Measurements from ENCODE around the gene ELK4. TPM values are rescaled to one million over a fixed set of nuclear protein-coding genes. Genes with fewer than 3 reads are reported as not detected.
A peak's percentile ranks its signal among the peaks of the same experiment; 100 is the strongest.

ELK4 gene
- total RNA-seq, 1 donor from 2014 or later = 16.1 TPM

- Histone ChIP-seq H3K27me3 (ENCODE audit: control insufficient read depth, insufficient read depth, low read length) (no peaks in the 10 kb centered on the region), H3K36me3 (ENCODE audit: control insufficient read depth, insufficient read depth, low read length) (no peaks in the 10 kb centered on the region), H3K4me3 (ENCODE audit: low read depth, low read length) (no peak overlapping the region)
- no peak for DNase-seq (ENCODE audit: low read depth)
- TF ChIP-seq CTCF (IDR thresholded peaks at IDR 0.05; ENCODE audit: insufficient read depth, low read length, poor library complexity, severe bottlenecking) = peak; percentile 70
Observed at GRCh38 chr1:205588636-205589035, 43.2 kb downstream of the ELK4 start.

- TF ChIP-seq CTCF (IDR thresholded peaks at IDR 0.05; ENCODE audit: insufficient read depth, low read length, poor library complexity, severe bottlenecking) = no peak
- DNase-seq (ENCODE audit: low read depth) = no peak
- H3K36me3 ChIP-seq (ENCODE audit: control insufficient read depth, insufficient read depth, low read length) = no peaks in the 10 kb centered on the region
- H3K4me3 ChIP-seq (ENCODE audit: low read depth, low read length) = no peak overlapping the region
- no peaks in the 10 kb centered on the region for H3K27me3 ChIP-seq (ENCODE audit: control insufficient read depth, insufficient read depth, low read length)
Observed at GRCh38 chr1:205587581-205587980, 44.2 kb downstream of the ELK4 start.

- Histone ChIP-seq H3K36me3 (ENCODE audit: control insufficient read depth, insufficient read depth, low read length) (no peaks in the 10 kb centered on the region), H3K27me3 (ENCODE audit: control insufficient read depth, insufficient read depth, low read length) (peaks cover 2% of the 10 kb centered on the region), H3K4me3 (ENCODE audit: low read depth, low read length) (no peak overlapping the region)
- TF ChIP-seq CTCF (IDR thresholded peaks at IDR 0.05; ENCODE audit: insufficient read depth, low read length, poor library complexity, severe bottlenecking) = no peak
- DNase-seq (ENCODE audit: low read depth) = no peak
Observed at GRCh38 chr1:205585835-205586785, 45.7 kb downstream of the ELK4 start.

GRCh38 chr1:205585169-205585834 lies 46.5 kb downstream of the ELK4 start:
- H3K4me3 ChIP-seq (ENCODE audit: low read depth, low read length) = no peak overlapping the region
- DNase-seq (ENCODE audit: low read depth) = no peak
- peaks cover 2% of the 10 kb centered on the region for H3K27me3 ChIP-seq (ENCODE audit: control insufficient read depth, insufficient read depth, low read length)
- no peak for TF ChIP-seq CTCF (IDR thresholded peaks at IDR 0.05; ENCODE audit: insufficient read depth, low read length, poor library complexity, severe bottlenecking)
- no peaks in the 10 kb centered on the region for H3K36me3 ChIP-seq (ENCODE audit: control insufficient read depth, insufficient read depth, low read length)

GRCh38 chr1:205584732-205585131 lies 47.1 kb downstream of the ELK4 start:
- H3K36me3 ChIP-seq (ENCODE audit: control insufficient read depth, insufficient read depth, low read length) = no peaks in the 10 kb centered on the region
- no peak overlapping the region for H3K4me3 ChIP-seq (ENCODE audit: low read depth, low read length)
- peaks cover 8% of the 10 kb centered on the region for H3K27me3 ChIP-seq (ENCODE audit: control insufficient read depth, insufficient read depth, low read length)
- no peak for DNase-seq (ENCODE audit: low read depth)
- peak; percentile 47 for TF ChIP-seq CTCF (IDR thresholded peaks at IDR 0.05; ENCODE audit: insufficient read depth, low read length, poor library complexity, severe bottlenecking)
